Fibroblast of skin of abdomen (primary cell): ENCODE data around the gene LSM7.

Experiments used
- DNase-seq: peaks from one replicate; pipeline ENCODE4 v3.0.0-alpha.2; 2013

The LSM7 gene

DNA sequence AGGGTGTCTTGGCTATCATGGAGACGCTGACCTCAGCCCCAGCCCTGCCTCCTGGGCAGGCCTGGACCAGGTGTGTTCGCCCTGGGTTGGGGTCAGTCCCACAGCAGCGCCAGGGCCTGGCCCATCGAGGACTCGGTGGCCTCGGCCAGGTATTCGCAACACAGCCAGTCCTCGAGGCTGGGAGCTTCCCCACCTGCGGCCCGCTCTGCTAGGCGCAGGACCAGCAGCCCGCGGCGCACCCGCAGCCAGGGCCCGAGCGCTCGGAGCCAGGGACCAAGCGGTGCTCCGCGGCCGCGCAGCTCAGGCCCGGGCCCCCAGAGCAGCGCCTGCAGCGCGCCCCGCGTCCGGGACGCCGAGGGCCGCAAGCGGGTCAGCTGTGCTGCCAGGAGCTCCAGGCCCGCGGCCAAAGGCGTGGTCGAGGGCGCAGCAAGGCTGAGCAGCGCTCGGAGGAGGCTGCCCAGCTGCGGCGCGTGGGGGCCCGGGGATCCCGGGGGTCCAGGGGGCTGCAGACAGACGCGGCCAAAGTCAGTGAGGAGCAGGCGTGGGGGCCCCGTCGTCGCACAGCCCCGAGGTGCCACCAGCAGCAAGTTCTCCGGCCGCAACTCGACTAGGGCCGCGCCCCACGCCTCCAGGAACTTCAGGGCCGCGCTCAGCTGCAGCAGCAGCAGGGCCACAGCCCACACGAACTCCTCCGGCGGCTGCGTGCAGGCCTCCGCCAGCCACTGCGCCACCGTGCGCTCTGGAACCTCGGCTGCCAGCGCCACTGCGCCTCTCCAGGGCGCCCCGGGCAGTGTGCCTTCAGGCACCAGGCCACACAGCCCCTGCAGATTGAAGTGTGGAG is 52.6 kb downstream of the LSM7 start:
- DNase-seq: no peak

DNA sequence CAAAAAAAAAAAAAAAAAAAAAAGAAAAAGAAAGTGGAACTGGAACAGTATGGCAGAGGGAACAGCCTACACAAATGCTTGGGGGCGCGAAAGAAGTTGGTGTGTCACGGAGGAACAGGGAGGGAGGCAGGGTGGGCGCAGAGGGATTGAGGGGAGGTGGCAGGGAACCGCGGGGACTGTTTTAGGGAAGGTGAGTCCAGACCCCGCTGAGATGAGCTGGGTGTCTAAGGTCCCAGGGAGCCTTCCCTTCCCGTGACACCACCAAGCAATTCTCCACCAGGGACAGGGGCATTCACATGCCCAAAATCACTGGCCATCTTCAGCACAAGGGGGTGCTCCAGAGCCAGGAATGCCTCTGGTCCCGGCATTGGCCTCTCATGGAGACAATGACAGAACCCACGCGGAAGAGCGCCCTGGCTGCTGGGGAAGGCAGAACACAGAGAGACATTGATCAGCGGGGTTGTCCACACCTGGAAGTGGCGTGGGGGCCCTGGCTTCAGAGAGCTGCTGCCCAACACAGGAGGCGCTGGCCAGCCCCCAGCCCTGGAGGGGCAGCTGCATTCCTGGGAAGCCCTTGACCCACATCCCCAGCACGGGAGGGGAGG is 53.4 kb downstream of the LSM7 start:
- DNase-seq: peak; percentile 69

DNA sequence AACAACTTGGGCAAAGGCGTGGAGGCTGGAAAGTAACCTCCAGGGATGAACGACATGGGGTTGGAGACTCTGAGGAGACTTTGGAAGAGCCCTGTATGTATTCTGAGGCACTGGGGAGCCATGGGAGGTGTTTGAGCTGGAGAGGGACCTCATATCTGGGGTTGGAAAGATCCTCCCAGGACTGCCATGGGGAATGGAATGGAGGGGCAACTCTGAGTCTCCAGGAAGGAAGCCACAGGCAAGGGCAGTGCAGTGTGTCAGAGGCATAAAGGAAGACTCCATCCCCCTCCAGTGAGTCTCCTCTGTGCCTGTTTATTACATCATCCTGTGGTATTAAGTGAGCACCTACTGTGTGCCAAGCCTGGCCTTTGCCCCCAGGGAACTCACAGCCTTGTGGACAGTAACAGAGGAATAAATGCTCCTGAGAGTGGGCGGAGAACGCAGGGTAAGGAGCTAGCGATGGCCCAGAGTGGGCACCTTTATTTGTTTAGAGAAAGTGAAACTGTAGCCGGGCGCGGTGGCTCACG is 54.1 kb downstream of the LSM7 start:
- no peak for DNase-seq

DNA sequence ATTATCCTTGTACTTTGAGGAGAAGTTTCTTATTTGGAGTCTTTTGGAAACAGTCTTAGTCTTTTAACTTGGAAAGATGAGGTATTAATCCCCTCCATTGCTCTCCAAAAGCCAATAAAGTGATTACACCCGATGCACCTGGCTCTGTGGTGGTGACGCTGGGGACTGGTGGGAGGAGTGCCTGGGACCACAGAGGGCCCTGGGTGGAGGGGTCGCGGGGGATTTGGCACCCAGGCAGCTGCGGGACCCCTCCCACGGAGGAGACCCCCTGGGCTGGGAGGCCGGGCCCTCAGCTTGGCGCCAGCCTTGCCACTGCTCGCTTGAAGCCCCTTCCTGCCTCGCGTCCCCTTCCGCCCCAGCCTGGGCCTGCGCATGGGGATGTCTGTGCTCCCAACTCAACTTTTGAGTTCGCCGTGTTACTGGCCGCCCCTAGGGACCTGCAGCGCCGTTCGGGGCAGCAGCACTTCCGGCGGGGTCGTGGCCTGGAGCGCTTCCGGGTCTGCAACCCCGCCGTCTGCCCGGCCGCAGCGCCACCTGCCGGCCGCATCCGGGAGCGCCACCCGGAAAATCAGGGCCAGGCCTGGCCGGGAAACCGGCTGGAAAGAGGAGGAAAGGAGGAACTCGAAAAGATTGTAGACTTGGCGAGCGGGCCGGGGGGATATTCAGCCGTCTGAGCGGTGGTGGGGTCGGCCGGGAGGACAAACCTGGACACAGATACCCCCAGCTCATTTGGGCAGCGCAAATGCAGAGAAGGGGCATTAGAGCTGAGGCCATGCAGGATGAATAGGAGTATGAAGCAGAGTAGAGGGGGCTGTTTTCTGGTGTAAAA is 54.8 kb downstream of the LSM7 start:
- peak; percentile 72 for DNase-seq
